ENCODE measurements around the gene AQP5.

The AQP5 gene

DNA sequence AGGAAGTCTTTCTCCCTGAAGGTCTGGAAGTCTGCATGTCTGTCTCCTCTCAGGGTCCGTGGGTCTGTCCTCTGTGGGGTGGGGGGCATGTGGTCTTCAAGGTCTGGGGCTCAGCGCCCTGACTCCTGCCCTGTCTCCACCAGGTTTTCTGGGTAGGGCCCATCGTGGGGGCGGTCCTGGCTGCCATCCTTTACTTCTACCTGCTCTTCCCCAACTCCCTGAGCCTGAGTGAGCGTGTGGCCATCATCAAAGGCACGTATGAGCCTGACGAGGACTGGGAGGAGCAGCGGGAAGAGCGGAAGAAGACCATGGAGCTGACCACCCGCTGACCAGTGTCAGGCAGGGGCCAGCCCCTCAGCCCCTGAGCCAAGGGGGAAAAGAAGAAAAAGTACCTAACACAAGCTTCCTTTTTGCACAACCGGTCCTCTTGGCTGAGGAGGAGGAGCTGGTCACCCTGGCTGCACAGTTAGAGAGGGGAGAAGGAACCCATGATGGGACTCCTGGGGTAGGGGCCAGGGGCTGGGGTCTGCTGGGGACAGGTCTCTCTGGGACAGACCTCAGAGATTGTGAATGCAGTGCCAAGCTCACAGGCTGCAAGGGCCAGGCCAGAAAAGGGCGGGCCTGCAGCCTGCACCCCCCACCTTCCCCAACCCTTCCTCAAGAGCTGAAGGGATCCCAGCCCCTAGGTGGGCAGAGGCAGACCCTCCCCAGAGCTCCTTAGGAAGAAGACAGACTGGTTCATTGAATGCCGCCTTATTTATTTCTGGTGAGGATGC, 3.4 kb downstream of the AQP5 start:
- DNase-seq (ENCODE audit: low spot score): no peak

GRCh38 chr12:49965836-49966235, 4.2 kb downstream of the AQP5 start:
- no peak for DNase-seq (ENCODE audit: low spot score)

- DNase-seq (ENCODE audit: low spot score): no peak
Measured at GRCh38 chr12:49966511-49967041, 4.9 kb downstream of the AQP5 start.

GRCh38 chr12:49967042-49967776, 5.5 kb downstream of the AQP5 start:
- peak; percentile 98 for DNase-seq (ENCODE audit: low spot score)

DNA sequence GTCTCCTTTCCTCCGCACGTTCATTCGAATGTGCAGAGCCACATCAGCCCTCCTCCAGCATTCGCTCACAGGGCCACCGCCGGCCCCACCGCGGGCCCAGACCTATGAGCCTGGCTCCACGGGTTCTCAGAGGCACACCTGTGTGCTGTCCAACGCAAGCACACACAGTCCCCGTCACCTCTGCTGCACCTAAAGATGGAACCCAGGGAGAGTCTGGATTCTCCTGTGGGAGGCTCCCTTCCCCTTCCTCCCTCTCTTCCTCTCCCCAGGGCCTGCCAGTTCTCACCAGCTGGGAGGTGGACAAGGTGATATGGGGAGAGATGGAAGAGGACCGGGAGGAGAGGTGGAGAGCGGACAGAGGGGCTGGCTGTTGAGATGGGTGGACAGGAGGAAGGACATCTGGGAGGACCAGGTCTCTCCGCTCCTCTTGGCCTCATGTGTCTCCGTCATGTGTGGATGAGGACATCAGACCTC, 6.1 kb downstream of the AQP5 start:
- DNase-seq (ENCODE audit: low spot score): no peak

DNA sequence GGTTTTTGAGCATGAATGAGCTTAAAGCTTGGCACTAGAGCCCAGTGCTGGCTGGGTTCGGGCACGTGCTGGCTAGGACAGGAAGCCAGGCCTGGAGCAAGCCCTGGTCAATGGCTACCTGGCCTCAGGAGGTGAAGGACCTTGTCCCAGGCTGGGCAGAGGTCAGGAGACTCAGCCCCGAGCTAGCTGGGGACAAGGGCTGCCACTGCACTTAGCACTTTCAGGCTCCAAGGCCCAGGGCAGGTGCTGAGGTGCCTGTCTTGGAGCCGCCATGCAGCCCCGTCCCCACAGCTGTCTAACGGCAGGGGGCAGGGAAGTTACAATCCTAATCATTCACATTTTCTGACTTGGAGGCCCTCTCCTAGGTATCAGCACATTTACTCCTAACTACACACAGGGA, 6.8 kb downstream of the AQP5 start:
- DNase-seq (ENCODE audit: low spot score): no peak

DNA sequence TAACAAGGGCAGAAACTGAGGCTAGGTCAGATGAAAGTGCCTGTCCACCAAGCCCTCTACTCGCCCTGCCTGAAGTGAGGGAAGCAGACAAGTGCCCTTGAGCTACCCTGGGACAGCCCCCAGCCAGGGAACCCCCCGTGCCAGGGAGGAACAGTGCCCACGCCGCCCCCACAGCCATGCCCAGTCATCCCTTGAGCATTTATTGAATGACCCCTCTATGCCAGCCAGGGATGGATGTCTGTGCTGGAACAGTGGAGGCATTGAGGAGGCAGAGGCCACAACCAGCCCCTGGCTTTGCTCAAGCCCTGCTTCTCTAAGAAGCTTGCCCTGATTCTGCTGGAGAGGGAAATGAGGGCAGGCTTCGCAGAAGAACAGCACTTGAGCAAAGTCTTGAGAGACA, 7.4 kb downstream of the AQP5 start:
- DNase-seq (ENCODE audit: low spot score): no peak

- DNase-seq (ENCODE audit: low spot score): no peak
Measured at GRCh38 chr12:49969651-49970429, 8.2 kb downstream of the AQP5 start.

DNA sequence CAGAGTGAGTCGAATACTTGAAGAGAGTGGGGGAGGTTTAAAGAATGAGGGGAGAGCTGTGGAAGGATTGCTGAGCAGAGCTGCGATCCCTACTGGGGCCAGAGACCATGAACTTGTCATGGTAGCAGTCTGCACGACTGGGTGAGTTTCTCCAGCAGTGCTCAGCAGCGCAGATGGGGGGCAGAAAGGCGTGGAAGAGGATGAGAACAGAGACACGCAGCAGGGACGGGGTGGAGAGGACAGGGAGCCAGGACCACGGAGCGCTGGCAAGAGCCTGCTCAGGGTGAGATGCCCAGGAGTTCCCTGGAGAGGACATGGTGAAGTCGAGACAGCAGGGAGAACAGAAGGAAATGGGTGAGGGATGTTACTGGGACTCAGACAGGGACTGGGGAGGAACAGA, 9.0 kb downstream of the AQP5 start:
- DNase-seq (ENCODE audit: low spot score): no peak

DNA sequence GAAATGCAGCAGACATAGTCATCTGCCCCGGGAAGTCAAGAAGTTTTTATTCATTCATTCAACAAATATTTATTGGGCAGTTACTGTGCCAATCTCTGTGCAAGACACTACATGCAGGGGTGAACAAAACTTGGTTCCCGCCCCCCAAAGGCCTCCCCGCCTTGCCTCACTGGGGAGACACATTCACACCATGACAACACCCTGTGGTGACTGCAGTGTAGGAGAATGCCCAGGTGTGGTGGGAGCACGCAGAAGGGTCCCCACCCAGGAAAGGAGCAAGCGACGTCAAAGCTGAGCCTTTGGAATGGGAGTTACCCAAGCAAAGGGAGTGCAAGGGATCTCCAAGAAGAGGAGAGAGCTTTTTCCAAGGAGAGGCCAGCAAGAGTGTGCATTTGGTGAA, 9.5 kb downstream of the AQP5 start:
- DNase-seq (ENCODE audit: low spot score): no peak

DNA sequence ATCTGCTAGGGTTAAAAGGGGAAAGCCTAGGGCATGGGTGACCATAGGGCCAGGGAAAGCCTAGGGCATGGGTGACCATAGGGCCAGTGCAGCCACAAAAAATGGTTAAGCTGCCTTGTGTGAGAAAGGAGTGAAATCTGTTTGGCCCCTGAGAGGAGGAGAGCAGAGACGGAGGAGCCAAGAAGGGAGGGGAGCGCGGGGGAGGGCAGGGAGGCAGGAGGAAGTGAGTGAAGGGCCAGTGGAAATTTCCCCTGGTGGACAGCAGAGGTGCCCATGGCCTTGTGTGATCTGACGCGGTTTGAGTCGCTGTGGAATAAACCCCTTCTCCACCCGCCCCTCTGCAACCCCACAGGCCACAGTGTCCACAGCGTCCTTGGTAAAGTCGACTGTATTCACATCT, 10.5 kb downstream of the AQP5 start:
- DNase-seq (ENCODE audit: low spot score): no peak

- DNase-seq (ENCODE audit: low spot score): no peak
Measured at GRCh38 chr12:49972641-49973360, 11.1 kb downstream of the AQP5 start, which contains the start of gene AQP6. AQP6 (plus strand) TSS chr12:49972947; CDS start chr12:49973174, 227 bp downstream.

DNA sequence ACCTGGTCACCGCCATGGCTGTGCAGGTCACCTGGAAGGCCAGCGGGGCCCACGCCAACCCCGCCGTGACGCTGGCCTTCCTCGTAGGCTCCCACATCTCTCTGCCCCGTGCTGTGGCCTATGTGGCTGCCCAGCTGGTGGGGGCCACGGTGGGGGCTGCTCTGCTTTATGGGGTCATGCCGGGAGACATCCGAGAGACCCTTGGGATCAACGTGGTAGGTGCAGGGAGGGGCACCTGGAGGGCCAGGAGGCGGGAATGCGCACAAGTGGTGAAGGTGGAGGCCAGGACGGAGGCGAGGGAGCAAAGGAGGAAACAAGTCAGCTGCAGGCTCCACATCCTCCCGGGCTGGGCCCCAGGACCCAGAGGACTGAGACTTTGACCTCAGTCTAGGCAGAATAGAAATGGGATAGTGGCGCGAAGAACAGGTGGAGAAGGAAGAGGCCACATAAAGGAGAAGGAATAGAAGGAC, 11.7 kb downstream of the AQP5 start:
- DNase-seq (ENCODE audit: low spot score): no peak

GRCh38 chr12:49974231-49974675, 12.6 kb downstream of the AQP5 start:
- DNase-seq (ENCODE audit: low spot score): no peak

DNA sequence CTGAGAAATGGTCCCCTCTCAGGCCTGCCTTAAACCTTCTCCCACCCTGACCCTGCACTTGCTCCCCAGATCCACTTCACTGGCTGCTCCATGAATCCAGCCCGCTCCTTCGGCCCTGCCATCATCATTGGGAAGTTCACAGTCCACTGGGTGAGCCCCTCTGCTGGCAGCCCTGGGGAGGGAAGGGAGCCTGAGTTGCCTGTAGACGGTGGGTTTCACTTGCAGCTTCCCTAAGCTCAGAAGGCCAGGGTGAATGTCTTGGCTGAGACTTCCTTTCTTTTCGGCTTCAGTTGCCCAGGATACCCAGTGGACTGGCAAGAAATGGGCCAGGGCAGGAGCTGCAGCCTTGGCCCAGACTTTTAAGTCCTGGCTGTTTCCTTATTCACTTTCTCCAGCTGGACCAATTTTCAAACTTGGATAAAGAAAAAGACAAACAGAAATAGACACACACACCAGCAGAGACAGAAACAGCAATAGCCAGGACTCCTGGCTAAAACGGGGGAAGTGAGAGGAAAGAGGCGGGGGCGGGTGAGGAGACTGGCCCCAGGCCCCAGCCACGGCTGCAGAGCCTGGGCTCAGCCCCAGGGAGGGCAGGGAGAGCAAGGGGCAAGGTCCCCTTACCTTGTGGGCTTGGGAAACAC, 13.1 kb downstream of the AQP5 start:
- DNase-seq (ENCODE audit: low spot score): no peak

- no peak for DNase-seq (ENCODE audit: low spot score)
Measured at GRCh38 chr12:49975318-49975761, 13.7 kb downstream of the AQP5 start.

GRCh38 chr12:49976557-49976956, 14.9 kb downstream of the AQP5 start:
- no peak for DNase-seq (ENCODE audit: low spot score)

GRCh38 chr12:49978125-49978524, 16.5 kb downstream of the AQP5 start:
- no peak for DNase-seq (ENCODE audit: low spot score)

- DNase-seq (ENCODE audit: low spot score): no peak
Measured at GRCh38 chr12:49979016-49979586, 17.4 kb downstream of the AQP5 start.

DNA sequence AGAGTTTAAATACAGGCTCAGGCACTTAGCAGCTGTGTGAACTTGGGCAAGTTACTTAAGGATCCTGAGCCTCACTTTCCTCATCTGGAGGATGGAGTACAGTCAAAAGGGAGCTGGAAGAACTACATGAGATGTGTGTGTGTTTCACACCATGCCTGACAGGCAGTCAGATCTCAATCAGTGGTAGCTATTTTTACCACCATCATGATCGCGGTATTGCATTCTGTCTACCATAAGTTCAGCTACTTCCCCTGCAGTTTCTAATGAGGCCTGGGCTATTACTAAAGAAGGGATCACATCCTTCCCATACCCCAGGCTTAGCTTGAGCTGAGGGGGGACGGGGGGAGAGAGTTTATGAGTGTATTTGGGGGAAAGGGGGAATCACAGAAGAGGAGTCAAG, 18.1 kb downstream of the AQP5 start:
- no peak for DNase-seq (ENCODE audit: low spot score)

Data from HuH-7.5 (cell line).